Measurements from ENCODE around the gene ARSG. TPM values are rescaled to one million over a fixed set of nuclear protein-coding genes. Genes with fewer than 3 reads are reported as not detected.

Gene ARSG
- total and polyA plus RNA-seq, 9 of the 15 experiments (the other 6 are each of a cell fraction or from before 2014, with no cell fraction given), result 1.0 to 5.6 (median 1.8) TPM

DNA sequence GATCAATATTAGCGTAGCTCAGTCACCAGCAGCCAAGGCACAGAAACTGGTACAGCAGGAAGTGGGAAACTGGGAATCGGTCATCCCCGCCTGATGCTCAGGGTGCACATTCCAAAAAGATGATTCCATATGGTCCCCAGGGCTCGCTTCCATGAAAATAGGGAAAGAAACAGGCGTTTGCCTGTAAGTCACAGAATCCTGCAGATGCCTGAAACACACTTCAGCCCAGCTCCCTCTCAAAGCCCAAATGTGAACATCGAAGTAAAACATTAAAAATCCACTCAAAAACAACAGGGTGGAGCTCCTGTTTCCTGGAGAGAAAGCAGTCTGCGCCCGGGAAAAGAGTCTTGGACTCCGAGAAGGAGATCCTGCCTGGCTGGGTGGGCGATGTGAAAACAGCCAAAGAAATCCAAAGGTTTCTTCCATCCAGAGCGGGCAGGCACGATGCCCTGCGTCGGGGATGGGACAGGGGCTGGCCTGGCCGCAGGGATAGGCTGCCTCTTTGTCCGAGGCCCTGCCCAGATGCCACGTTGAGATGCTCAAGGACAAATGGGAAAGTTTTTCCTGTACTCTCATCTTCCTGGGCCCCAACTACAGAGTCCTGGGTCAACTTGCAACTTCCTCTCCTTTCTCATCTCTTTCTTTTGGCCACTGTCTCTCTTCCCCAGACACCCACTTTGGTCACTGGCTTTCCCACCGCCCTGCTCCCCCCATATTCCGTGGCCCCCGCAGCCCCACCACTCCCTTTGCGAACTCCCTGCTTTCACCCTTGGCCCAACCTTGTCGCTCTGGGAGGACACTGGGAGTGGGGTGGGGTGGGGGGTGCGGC, 165.3 kb downstream of the ARSG start (continued):
- TF ChIP-seq ZNF740 (CRISPR knock-in tag; IDR thresholded peaks at IDR 0.05), result no peak
- TF ChIP-seq ZNF740 (tag; IDR thresholded peaks at IDR 0.05), result no peak
- no peak for TF ChIP-seq TRIM24 (IDR thresholded peaks at IDR 0.05)
- TF ChIP-seq CUX1 (CRISPR knock-in tag; IDR thresholded peaks at IDR 0.05), result no peak
- TF ChIP-seq ZBTB40 (IDR thresholded peaks at IDR 0.05), result 0 out of 2 replicates have a peak, but pooled peaks have one; percentile 7
- no peak for TF ChIP-seq ZBTB40 (CRISPR knock-in tag; IDR thresholded peaks at IDR 0.05)
- TF ChIP-seq, protein P1, sequence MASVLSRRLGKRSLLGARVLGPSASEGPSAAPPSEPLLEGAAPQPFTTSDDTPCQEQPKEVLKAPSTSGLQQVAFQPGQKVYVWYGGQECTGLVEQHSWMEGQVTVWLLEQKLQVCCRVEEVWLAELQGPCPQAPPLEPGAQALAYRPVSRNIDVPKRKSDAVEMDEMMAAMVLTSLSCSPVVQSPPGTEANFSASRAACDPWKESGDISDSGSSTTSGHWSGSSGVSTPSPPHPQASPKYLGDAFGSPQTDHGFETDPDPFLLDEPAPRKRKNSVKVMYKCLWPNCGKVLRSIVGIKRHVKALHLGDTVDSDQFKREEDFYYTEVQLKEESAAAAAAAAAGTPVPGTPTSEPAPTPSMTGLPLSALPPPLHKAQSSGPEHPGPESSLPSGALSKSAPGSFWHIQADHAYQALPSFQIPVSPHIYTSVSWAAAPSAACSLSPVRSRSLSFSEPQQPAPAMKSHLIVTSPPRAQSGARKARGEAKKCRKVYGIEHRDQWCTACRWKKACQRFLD (CRISPR knock-in tag; IDR thresholded peaks at IDR 0.05), result 0 out of 2 replicates have a peak, but pooled peaks have one; percentile 9
- no peak for TF ChIP-seq ZNF140 (CRISPR knock-in tag; IDR thresholded peaks at IDR 0.05)
- TF ChIP-seq EZH2 (IDR thresholded peaks at IDR 0.05; ENCODE audit: borderline replicate concordance, low read depth, low read length), result no peak
